ENCODE measurements around the gene COMP. TPM values are rescaled to one million over a fixed set of nuclear protein-coding genes. Genes with fewer than 3 reads are reported as not detected.
A peak's percentile ranks its signal among the peaks of the same experiment; 100 is the strongest.

Gene COMP
- total RNA-seq, 1 donor from 2014 or later: 1.7 TPM

DNA sequence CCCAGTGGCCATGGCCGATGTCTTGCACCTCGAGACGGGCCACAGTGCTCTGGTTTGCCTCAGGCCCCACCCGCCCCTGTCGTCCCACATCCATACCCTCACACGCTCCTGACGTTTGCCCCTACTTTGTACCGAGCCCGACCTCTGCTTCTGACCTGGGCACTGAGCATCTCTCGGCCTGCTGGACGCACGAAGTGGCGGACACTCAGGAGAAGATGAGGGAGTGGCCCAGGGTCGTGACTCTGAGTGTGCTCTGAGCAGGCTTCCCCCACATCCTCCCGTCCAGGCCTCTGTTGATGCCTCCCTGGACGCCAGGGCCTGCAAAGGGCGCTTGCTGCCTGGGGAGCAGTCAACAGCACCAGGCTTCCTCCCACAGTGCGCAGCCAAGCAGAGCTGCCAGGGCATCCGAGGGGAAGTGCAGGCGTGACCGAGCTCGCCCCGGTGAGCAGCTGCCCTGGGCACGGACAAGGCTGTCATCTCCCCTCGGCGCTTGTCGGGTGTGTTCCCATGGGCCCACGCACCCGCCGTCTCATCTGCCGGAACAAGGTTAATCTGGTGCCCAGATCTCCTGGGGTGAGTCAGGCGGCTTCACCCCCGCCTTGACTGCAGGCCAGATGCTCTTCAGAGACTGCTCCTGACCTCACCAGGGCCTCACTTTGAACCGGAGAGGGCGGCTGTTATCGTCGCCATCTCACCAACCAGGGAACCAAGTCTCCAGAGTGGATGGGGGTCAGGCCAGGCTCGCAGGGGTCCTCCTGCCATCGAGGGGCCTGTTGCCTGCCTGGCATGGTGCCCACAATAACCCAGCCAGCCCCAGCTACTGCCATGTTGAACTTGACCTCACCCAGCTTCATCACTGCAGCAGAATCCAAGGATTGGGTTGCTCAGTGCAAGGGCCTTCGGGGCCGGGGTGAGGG, 27.2 kb downstream of the COMP start:
- no peak overlapping the region for H3K9ac ChIP-seq (ENCODE audit: low read length)
- Mint-ChIP-seq H3K27me3 (ENCODE audit: low read depth, unreplicated experiment) (peaks cover 6% of the 10 kb centered on the region), H3K4me1 (ENCODE audit: low read depth, unreplicated experiment) (peaks cover 7% of the 10 kb centered on the region), H3K4me3 (ENCODE audit: unreplicated experiment) (no peak overlapping the region), H3K27ac (ENCODE audit: unreplicated experiment) (no peak overlapping the region), H3K36me3 (ENCODE audit: low read depth, unreplicated experiment) (no peaks in the 10 kb centered on the region), H3K9me3 (ENCODE audit: unreplicated experiment) (no peaks in the 10 kb centered on the region)
- no peaks in the 10 kb centered on the region for H3K79me2 ChIP-seq (ENCODE audit: insufficient read depth, low read length)
- no peaks in the 10 kb centered on the region for H3K9me3 ChIP-seq (ENCODE audit: insufficient read depth, low read depth, low read length)
- TF ChIP-seq, protein P1, sequence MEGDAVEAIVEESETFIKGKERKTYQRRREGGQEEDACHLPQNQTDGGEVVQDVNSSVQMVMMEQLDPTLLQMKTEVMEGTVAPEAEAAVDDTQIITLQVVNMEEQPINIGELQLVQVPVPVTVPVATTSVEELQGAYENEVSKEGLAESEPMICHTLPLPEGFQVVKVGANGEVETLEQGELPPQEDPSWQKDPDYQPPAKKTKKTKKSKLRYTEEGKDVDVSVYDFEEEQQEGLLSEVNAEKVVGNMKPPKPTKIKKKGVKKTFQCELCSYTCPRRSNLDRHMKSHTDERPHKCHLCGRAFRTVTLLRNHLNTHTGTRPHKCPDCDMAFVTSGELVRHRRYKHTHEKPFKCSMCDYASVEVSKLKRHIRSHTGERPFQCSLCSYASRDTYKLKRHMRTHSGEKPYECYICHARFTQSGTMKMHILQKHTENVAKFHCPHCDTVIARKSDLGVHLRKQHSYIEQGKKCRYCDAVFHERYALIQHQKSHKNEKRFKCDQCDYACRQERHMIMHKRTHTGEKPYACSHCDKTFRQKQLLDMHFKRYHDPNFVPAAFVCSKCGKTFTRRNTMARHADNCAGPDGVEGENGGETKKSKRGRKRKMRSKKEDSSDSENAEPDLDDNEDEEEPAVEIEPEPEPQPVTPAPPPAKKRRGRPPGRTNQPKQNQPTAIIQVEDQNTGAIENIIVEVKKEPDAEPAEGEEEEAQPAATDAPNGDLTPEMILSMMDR (IDR thresholded peaks at IDR 0.05; ENCODE audit: insufficient read depth, low read depth, low read length): no peak
- TF ChIP-seq EZH2 (IDR thresholded peaks at IDR 0.05; ENCODE audit: insufficient read depth, low read length): no peak
- H4K20me1 ChIP-seq (ENCODE audit: insufficient read depth, low read length): peaks cover 13% of the 10 kb centered on the region
- H3K36me3 ChIP-seq (ENCODE audit: insufficient read depth, low read length): no peaks in the 10 kb centered on the region
- H3K4me2 ChIP-seq (ENCODE audit: low read length): peak overlapping the region; percentile 41
- no peak overlapping the region for H3K27ac ChIP-seq (ENCODE audit: low read depth, low read length)
- peak; percentile 65 for DNase-seq (ENCODE audit: low read depth)
- H3K4me1 ChIP-seq (ENCODE audit: insufficient read depth, low read length): peaks cover 34% of the 10 kb centered on the region
- no peaks in the 10 kb centered on the region for H3K27me3 ChIP-seq (ENCODE audit: insufficient read depth, low read length)
- H3K4me3 ChIP-seq (ENCODE audit: insufficient read depth, low read depth, low read length): no peak overlapping the region
- no peak for FAIRE-seq
- no peak overlapping the region for H2AFZ ChIP-seq (ENCODE audit: low read depth, low read length)

GRCh38 chr19:18762125-18763023, 28.7 kb downstream of the COMP start:
- Histone ChIP-seq H3K4me3 (ENCODE audit: insufficient read depth, low read depth, low read length) (no peak overlapping the region), H2AFZ (ENCODE audit: low read depth, low read length) (no peak overlapping the region), H3K4me1 (ENCODE audit: insufficient read depth, low read length) (peaks cover 34% of the 10 kb centered on the region), H3K79me2 (ENCODE audit: insufficient read depth, low read length) (no peaks in the 10 kb centered on the region), H3K4me2 (ENCODE audit: low read length) (peak overlapping the region; percentile 56), H3K27me3 (ENCODE audit: insufficient read depth, low read length) (no peaks in the 10 kb centered on the region), H3K9me3 (ENCODE audit: insufficient read depth, low read depth, low read length) (no peaks in the 10 kb centered on the region), H3K36me3 (ENCODE audit: insufficient read depth, low read length) (no peaks in the 10 kb centered on the region), H4K20me1 (ENCODE audit: insufficient read depth, low read length) (peaks cover 13% of the 10 kb centered on the region), H3K9ac (ENCODE audit: low read length) (no peak overlapping the region), H3K27ac (ENCODE audit: low read depth, low read length) (no peak overlapping the region)
- Mint-ChIP-seq H3K27me3 (ENCODE audit: low read depth, unreplicated experiment) (peaks cover 3% of the 10 kb centered on the region), H3K36me3 (ENCODE audit: low read depth, unreplicated experiment) (no peaks in the 10 kb centered on the region), H3K4me1 (ENCODE audit: low read depth, unreplicated experiment) (peaks cover 7% of the 10 kb centered on the region), H3K9me3 (ENCODE audit: unreplicated experiment) (no peaks in the 10 kb centered on the region), H3K4me3 (ENCODE audit: unreplicated experiment) (no peak overlapping the region), H3K27ac (ENCODE audit: unreplicated experiment) (no peak overlapping the region)
- DNase-seq (ENCODE audit: low read depth) (peak; percentile 65), FAIRE-seq (no peak)
- no peak for TF ChIP-seq EZH2 (IDR thresholded peaks at IDR 0.05; ENCODE audit: insufficient read depth, low read length)

- no peak overlapping the region for H3K27ac Mint-ChIP-seq (ENCODE audit: unreplicated experiment)
- FAIRE-seq: no peak
Observed at GRCh38 chr19:18761531-18762110, 29.5 kb downstream of the COMP start.

More at GRCh38 chr19:18761531-18762110, 29.5 kb downstream of the COMP start:
- Histone ChIP-seq H3K9me3 (ENCODE audit: insufficient read depth, low read depth, low read length) (no peaks in the 10 kb centered on the region), H3K9ac (ENCODE audit: low read length) (no peak overlapping the region), H3K4me3 (ENCODE audit: insufficient read depth, low read depth, low read length) (no peak overlapping the region), H2AFZ (ENCODE audit: low read depth, low read length) (no peak overlapping the region), H3K4me1 (ENCODE audit: insufficient read depth, low read length) (peaks cover 36% of the 10 kb centered on the region), H3K36me3 (ENCODE audit: insufficient read depth, low read length) (no peaks in the 10 kb centered on the region), H4K20me1 (ENCODE audit: insufficient read depth, low read length) (peaks cover 13% of the 10 kb centered on the region), H3K27ac (ENCODE audit: low read depth, low read length) (no peak overlapping the region), H3K4me2 (ENCODE audit: low read length) (peak overlapping the region; percentile 56), H3K27me3 (ENCODE audit: insufficient read depth, low read length) (no peaks in the 10 kb centered on the region), H3K79me2 (ENCODE audit: insufficient read depth, low read length) (no peaks in the 10 kb centered on the region)
- Mint-ChIP-seq H3K36me3 (ENCODE audit: low read depth, unreplicated experiment) (no peaks in the 10 kb centered on the region), H3K27me3 (ENCODE audit: low read depth, unreplicated experiment) (peaks cover 3% of the 10 kb centered on the region), H3K4me3 (ENCODE audit: unreplicated experiment) (no peak overlapping the region), H3K4me1 (ENCODE audit: low read depth, unreplicated experiment) (peaks cover 7% of the 10 kb centered on the region), H3K9me3 (ENCODE audit: unreplicated experiment) (no peaks in the 10 kb centered on the region)
- DNase-seq (ENCODE audit: low read depth): no peak
- no peak for TF ChIP-seq EZH2 (IDR thresholded peaks at IDR 0.05; ENCODE audit: insufficient read depth, low read length)
- TF ChIP-seq, protein P1 (IDR thresholded peaks at IDR 0.05; ENCODE audit: insufficient read depth, low read depth, low read length): no peak
